CD4-positive, alpha-beta T cell treated with Interleukin-17A for 1 hour (primary cell): ENCODE results near the gene CGB7.
"Not testable (repeated sequence)": the region's sequence is repeated elsewhere in the genome, so short reads cannot be mapped to it uniquely, and the experiment has no call there.

ENCODE experiments used
- DNase-seq: peaks from one replicate; pipeline ENCODE4 v3.0.0-alpha.2; 2020

CGB7 gene

DNA sequence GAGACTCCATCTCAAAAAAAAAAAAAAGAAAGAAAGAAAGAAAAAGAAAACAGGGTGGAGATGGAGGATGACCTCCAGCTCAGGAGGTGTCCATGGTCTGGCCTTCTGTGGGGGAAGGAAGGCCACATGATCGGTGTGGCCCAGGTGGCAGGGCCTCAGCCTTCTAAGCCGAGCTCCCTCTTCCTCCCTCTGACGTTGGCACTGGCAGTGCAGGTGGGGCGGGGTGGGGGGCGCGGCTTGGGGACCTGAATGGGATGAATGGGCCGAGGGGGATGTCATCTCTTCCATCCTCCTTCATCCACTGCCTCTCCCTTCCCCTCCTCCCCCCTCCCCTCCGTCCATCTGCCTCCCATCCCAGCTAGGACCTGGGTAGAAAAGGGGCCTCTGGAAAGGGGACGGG is 17.8 kb downstream of the CGB7 start:
- not testable (repeated sequence) for DNase-seq

DNA sequence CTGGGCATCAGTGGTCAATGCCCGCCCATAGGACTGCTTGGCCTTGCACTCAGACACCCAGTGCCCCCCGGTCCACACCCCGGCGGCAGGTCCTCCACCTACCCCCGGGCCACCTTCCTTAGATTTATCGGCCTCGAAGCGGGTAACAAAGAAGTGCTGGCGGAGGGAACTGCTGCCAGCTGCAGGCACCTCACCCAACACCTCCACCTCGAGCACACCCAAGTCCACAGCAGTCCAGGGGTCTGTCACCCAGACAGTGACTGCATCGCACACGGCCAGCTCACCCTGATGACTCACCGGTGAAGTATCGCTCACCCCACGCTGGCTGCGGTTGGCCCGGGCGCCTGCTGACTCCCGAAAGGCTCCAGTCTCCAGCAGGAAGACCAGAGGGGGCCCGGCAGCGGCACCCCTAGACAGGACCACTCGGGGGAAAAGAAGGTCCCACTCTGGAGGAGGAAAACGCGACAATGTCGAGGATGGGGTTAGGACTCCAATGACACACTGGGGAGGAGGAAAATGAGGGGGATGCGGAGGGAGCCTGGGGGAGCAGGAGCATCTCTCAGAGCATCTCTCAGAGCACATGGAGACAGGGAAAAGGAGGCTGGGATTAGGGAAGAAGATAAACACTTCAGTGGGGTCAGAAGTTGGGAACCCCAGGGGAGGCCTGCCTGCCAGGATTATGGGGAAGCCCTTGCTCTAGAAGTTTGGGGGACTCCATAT is 18.8 kb downstream of the CGB7 start:
- DNase-seq = not testable (repeated sequence)

DNA sequence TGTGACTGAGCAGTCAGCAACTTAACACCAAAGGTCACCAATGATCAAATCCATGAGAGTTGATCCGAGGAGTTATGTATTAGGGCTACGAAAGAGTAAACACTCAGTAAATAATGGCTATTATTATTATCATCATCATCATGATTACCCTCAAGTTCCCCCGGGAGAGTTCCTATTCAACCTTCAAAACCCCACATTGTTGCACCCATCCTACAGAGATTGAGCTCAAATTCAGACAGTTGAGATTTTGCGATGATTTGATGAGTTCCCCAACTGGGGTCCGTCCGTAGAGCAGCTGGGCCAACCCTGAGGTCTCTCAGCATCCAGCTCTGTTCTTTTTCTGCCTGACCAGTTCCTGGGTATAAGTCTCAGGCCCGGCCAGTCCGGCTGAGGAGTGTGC is 19.4 kb downstream of the CGB7 start:
- not testable (repeated sequence) for DNase-seq

DNA sequence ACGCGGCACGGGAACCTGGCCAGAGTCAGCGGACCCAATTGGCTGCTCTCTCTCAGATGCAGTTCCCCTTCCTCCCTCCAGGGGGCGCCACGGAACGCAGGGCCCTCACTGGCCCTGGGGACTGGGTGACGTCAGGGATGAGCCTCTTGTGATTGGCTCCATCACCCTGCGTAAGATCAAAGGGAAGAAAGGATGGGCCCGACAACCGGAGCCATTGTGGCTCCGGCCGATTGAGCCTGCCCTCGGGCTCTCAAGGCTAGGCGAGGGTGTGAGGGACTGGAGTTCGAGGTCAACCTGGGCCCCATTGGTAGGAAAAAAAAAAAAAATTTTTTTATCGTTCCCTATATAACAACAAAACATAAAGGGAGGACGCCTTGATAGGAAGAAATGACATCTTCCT is 20.7 kb downstream of the CGB7 start, which contains the start of gene CGB1:
CGB1 (minus strand) TSS at position 81 of the 400 bp plus-strand sequence. CDS start 184 bp downstream, outside the sequence.
- DNase-seq = peak; percentile 32

DNA sequence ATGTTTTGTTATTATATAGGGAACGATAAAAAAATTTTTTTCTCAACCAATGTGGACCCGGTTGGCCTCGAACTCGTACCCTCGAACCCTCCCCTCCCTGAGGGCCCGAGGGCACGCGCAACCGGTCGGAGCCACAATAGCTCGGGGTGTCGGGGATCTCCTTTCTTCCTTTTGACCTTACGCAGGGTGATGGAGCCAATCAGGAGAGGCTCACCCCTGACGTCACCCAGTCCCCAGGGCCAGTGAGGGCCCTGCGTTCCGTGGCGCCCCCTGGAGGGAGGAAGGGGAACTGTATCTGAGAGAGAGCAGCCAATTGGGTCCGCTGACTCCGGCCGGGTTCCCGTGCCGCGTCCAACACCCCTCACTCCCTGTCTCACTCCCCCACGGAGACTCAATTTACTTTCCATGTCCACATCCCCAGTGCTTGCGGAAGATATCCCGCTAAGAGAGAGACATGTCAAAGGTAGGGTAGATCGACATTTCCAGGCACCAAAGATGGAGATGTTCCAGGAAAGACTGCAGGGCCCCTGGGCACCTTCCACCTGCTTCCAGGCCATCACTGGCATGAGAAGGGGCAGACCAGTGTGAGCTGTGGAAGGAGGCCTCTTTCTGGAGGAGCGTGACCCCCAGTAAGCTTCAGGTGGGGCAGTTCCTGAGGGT is 25.8 kb downstream of the CGB7 start, which contains the start of gene CGB2:
CGB2 (plus strand) TSS at position 249 of the 660 bp plus-strand sequence; CDS start at position 455, 206 bp downstream.
- DNase-seq = peak; percentile 62

DNA sequence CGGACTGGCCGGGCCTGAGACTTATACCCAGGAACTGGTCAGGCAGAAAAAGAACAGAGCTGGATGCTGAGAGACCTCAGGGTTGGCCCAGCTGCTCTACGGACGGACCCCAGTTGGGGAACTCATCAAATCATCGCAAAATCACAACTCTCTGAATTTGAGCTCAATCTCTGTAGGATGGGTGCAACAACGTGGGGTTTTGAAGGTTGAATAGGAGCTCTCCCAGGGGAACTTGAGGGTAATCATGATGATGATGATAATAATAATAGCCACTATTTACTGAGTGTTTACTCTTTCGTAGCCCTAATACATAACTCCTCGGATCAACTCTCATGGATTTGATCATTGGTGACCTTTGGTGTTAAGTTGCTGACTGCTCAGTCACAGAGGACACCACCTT is 27.2 kb downstream of the CGB7 start:
- DNase-seq = not testable (repeated sequence)

DNA sequence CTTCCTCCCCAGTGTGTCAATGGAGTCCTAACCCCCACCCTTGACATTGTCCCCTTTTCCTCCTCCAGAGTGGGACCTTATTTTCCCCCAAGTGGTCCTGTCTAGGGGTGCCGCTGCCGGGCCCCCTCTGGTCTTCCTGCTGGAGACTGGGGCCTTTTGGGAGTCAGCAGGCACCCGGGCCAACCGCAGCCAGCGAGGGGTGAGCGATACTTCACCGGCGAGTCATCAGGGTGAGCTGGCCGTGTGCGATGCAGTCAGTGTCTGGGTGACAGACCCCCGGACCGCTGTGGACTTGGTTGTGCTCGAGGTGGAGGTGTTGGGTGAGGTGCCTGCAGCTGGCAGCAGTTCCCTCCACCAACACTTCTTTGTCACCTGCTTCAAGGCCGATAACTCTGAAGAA is 27.8 kb downstream of the CGB7 start:
- DNase-seq = not testable (repeated sequence)

DNA sequence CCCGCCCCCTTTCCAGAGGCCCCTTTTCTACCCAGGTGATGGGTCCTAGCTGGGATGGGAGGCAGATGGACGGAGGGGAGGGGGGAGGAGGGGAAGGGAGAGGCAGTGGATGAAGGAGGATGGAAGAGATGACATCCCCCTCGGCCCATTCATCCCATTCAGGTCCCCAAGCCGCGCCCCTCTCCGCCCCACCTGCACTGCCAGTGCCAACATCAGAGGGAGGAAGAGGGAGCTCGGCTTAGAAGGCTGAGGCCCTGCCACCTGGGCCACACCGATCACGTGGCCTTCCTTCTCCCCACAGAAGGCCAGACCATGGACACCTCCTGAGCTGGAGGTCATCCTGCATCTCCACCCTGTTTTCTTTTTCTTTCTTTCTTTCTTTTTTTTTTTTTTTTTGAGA is 28.9 kb downstream of the CGB7 start:
- DNase-seq = not testable (repeated sequence)

DNA sequence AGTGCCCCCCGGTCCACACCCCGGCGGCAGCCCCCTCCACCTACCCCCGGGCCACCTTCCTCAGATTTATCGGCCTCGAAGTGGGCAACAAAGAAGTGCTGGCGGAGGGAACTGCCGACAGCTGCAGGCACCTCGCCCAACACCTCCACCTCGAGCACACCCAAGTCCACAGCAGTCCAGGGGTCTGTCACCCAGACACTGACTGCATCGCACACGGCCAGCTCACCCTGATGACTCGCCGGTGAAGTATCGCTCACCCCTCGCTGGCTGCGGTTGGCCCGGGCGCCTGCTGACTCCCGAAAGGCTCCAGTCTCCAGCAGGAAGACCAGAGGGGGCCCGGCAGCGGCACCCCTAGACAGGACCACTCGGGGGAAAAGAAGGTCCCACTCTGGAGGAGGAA is 31.9 kb downstream of the CGB7 start:
- not testable (repeated sequence) for DNase-seq

DNA sequence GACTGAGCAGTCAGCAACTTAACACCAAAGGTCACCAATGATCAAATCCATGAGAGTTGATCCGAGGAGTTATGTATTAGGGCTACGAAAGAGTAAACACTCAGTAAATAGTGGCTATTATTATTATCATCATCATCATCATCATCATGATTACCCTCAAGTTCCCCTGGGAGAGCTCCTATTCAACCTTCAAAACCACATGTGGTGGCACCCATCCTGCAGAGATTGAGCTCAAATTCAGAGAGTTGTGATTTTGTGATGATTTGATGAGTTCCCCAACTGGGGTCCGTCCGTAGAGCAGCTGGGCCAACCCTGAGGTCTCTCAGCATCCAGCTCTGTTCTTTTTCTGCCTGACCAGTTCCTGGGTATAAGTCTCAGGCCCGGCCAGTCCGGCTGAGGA is 32.5 kb downstream of the CGB7 start:
- DNase-seq = not testable (repeated sequence)

DNA sequence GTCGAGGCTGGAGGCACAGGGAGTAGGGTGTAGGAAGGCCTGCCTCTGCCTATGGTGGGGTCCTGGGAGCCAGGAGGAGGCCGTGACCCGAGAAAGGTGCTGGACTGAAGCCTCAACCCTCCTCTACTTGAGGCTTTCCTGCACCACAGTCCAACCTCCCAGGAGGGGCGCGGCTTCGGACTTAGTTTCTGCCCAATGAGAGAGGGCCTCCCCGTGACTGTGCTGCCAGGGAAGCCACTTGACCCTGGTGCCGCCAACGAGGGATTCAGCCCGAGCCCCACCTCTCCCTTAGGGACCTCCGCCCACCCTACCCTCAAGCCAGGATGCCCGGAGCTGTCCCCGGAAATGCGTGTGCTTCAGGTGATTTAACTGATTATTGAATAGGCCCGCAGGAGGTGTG is 33.3 kb downstream of the CGB7 start, which contains the start of gene CGB3:
CGB3 (minus strand) TSS at position 101 of the 400 bp plus-strand sequence. CDS start 362 bp downstream, outside the sequence.
- not testable (repeated sequence) for DNase-seq

DNA sequence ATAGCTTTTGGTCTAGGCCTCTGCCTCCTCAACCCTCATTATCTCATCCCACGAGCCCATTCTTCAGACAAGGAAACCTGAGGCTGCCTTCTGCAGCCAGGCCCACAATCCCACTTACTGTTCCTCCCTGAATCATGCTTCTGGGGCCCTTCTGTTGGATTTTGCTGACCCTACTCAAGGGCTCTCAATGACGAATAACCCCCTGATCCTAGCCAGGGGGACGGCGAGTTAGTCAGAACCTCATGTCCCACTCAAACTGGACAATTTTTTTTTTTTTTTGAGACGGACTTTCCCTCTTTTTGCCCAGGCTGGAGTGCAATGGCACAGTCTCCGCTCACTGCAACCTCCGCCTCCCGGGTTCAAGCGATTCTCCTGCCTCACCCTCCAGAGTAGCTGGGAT is 35.4 kb downstream of the CGB7 start:
- DNase-seq = no peak

DNA sequence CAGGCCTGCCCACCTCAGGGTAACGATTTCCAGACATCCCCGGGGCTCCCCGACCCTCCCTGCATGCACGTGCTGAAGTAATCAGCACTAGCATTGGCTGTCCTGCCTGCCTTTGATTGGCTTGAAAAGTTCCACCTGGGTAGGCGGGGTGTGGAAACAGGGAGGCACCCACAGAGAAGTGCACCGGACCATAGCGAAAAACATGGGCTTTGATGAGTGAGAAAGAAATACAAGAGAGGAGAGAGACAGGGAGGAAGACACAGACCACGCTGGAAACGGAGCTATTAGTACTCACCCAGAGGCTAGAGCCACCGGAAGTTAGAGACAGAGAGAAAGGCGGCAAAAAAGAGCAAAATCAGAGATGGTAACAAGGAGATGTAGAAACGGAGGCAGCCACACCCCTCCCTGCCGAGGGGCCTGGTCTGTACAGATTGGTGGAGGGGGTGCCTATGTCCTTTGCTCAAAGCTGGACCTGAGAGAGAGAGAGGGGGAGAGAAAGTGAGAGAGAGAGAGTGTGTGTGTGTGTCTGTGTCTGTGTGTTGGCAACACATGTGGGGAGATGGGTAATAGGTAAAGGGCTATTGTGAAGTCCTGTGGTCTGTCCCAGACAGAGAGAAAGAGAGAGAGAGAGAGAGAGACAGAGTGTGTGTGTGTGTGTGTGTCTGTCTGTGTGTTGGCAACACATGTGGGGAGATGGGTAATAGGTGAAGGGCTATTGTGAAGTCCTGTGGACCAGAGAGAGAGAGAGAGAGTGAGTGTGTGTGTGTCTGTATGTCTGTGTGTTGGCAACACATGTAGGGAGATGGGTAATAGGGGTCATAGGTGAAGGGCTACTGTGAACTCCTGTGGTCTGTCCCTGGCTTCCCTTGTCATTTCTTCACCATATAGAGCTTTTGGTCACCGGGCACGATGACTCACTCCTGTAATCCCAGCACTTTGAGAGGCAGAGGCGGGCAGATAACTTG is 36.3 kb downstream of the CGB7 start:
- DNase-seq = no peak

DNA sequence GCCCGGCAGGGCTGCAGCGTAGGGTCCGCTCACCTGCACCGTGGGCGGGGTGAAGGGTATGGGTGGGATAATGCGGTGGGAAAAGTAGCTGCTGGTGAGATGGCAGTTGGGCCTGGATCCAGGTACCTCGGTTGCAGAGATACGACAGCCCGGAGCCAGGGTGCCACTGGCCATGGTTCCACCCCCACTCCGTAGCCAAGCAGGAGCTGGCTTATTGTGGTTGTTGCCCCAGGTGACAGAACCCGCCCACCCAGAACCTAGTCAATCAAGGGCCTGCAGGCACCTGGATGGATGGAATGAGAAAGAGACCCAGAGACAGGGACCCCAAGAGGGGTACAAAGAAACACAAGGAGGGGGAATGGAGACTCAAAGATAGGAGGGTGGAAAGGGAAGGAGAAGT is 37.2 kb downstream of the CGB7 start:
- DNase-seq = no peak

DNA sequence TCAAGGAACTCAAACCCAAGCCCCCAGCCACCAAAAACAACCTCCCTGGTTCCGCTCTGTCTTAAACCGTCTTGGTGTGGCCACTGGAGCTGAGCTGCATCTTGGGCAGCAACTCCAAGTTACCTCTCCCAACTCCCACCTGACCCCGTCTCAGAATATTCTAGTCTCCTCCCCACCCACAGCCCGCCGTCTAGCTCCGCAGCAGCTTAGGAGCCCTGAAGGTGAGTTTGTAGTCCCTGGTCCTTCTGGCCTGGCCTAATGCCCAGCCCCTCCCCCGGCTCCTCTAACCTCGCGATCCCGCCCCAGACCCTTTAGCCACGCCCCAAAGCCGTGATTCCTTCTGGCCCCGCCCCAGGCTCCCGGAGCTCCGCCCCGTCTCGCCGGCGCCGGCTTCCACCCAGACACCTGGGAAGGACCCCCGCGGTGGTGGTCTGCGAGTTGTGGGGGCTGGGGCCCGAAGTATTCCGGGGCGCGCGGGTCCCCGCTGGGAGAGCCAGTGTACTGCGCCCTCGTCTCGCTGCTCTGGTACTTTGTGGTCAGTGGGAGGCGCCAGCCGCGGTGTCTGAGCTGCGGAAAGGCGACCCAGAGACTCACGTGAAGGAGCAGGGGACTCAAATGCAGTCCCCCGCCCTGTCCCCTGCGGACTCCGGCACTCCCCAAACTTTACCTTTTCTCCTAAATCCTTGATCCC is 38.2 kb downstream of the CGB7 start:
- DNase-seq = peak; percentile 72

DNA sequence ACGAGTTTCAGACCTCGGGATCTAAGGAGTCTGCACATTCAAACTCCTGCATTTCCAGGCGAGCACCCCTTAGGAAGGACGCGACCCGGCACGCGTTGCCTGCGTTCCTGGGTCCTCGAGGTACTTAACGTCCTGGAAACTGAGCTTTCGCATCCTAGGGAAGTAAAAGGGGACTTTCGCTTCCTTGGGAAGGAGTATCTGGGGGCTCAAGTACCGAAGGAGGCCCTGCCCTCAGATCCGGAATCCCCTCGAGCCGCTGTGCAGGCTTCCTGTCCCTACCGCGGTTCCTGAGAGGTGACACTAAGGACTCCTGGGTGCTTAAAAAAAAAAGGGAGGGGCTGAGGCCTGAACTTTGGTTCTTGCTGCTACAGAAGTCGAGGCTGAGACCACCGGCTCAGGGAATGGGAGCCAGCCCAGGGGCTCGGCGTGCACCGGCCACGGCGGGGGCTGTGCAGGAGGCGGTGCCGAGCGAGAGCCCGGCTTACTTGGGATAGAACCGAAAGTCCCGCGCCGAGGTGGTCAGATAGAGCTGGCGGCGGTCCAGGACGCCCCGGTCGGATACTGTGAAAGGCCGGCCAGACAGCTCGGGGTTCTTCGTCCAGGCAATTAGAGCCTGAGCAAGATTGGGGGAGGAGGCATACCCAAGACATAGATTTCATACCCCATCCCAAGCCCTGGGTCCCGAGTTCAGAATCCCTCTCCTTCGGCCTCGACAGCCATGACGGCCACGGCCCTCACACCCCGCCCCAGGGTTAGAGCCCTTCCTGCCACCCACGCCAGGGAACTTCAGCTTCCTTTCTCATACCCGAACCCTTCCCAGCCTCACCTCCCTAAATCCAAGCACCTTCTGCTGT is 38.9 kb downstream of the CGB7 start:
- peak; percentile 36 for DNase-seq

DNA sequence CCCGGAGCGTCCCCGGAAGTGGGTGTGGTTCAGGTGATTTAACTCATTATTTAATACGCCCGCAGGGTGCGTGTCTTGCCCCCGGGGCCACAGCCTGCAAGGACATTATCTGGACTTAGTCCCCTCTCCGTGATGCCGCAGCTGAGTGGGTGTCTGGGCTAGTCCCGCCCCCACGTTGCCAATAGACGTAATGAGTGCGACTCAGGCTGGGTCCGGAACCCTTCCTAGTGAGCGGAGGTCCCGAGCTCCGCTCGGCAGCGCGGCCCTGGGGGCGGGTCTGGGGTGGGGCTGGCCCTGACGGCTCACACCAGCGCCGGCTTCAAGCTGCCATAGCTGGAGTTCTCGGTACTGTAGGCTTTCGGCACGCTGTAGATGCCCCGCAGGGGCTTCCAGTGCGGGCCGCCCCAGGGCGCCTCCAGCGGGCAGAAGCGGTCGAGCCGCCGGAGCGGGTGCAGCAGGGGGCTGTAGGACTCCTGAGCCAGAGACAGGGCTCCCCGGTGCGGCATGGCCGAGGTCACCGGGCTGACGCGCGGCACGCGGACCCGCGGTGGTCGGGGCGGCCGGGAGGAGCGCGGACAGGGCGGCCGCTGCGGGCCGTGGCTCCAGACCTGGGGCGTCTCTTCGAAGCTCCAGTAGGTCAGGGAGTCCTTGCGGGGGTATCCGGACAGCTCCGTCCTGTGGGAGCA is 39.7 kb downstream of the CGB7 start:
- peak; percentile 71 for DNase-seq

DNA sequence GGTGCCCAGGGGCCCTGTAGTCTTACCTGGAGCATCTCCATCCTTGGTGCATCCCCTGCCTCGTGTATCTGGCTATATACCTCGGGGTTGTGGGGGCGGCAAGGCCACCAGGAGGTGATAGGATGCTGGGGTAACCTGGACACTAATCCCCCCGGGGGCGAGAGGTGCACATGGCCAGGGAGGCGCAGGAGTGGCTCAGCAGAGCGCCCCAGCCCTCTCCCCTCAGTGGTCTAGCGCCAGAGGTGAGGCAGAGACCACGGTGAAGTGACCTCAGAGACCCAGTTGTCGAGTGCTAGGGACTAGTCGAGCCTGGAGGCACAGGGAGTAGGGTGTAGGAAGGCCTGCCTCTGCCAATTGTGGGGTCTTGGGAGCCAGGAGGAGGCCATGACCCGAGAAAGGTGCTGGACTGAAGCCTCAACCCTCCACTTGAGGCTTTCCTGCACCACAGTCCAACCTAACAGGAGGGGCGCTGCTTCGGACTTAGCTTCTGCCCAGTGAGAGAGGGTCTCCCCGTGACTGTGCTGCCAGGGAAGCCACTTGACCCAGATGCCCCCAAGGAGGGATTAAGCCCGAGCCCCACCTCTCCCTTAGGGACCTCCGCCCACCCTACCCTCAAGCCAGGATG is 40.4 kb downstream of the CGB7 start, which contains the start of gene LHB:
LHB (minus strand) TSS at position 51 of the 625 bp plus-strand sequence; CDS start at position 41, 10 bp downstream.
- no peak for DNase-seq

DNA sequence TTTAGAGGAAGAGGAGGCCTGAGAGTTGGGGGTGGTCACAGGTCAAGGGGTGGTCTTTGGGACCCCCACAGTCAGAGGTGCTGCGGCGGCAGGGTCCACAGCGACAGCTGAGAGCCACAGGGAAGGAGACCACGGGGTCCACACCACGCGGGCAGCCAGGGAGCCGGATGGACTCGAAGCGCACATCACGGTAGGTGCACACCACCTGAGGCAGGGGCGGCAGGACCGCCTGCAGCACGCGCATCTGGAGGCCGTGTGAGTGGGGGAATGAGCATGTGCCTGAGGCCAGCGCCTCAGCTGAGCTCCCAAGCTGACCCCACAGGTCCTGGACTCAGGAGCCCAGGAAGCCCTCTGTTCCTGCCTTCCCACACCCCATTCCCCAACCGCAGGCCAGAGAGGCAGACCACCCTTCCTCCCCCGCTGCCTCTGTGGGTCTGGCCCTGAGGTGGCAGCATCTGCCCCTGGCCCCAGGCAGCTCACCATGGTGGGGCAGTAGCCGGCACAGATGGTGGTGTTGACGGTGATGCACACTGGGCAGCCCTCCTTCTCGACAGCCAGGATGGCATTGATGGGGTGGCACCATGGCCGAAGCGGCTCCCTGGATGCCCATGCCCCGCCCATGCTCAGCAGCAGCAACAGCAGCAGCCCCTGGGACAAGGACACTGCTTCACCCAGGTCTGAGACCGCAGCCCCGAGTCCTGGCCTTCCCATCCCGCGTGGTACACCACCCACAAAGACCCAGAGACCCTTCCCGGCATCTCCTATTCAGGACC is 41.3 kb downstream of the CGB7 start:
- DNase-seq = no peak
